Astrocyte of the spinal cord (primary cell): ENCODE results near the gene MCCD1.
A peak's percentile ranks its signal among the peaks of the same experiment; 100 is the strongest.

ENCODE experiments used
- DNase-seq: peaks from one replicate; pipeline ENCODE4 v3.0.0; 2011; ENCODE audit warnings: low read depth, low spot score
- H3K4me3 ChIP-seq: 2 replicates; pipeline ENCODE4 v1.5.1; 2011; ENCODE audit warnings: low read depth, mild to moderate bottlenecking, low read length, moderate library complexity
- in situ Hi-C: cut with HindIII; loops from 2 replicates; pipeline ENCODE4 v1.10.0; 2017; ENCODE audit warnings: low sequenced_read_pairs
- TF ChIP-seq, protein P1 (sequence below): IDR thresholded peaks from 2 replicates; pipeline ENCODE4 v1.5.1; 2012; ENCODE audit warnings: low read depth, mild to moderate bottlenecking, low read length, inconsistent platforms

The MCCD1 gene

DNA sequence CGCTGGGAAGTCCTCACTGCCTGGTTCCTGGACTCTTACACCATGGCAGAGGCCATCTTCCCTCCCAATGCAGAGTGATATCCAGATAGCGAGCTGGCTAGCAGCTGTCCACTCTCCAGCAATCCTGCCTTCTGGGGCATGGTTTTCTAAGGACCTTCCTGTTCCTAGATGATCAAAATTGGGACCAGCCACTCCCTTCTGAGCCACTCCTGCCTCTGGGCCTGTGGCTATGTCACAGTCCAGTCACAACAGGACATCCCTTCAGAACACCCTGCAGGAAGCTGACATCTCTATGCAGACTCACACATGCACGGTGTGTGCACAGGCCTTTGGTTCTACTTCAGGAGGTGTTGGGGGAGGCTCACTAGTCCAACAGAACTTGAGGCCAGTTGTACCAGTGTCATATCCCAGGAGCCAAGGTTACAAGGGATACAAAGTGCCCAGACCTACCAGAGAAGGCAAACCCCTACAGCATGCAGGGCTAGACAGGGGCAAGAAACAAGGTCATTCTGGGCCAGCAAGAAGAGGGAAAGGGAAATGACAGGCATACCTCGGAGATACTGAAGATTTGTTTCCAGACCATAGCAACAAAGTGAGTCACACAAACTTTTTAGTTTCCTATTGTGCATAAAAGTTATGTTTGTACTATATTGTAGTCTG, 2.7 kb upstream of the MCCD1 start:
- TF ChIP-seq, protein P1, sequence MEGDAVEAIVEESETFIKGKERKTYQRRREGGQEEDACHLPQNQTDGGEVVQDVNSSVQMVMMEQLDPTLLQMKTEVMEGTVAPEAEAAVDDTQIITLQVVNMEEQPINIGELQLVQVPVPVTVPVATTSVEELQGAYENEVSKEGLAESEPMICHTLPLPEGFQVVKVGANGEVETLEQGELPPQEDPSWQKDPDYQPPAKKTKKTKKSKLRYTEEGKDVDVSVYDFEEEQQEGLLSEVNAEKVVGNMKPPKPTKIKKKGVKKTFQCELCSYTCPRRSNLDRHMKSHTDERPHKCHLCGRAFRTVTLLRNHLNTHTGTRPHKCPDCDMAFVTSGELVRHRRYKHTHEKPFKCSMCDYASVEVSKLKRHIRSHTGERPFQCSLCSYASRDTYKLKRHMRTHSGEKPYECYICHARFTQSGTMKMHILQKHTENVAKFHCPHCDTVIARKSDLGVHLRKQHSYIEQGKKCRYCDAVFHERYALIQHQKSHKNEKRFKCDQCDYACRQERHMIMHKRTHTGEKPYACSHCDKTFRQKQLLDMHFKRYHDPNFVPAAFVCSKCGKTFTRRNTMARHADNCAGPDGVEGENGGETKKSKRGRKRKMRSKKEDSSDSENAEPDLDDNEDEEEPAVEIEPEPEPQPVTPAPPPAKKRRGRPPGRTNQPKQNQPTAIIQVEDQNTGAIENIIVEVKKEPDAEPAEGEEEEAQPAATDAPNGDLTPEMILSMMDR = no peak
- no peak overlapping the region for H3K4me3 ChIP-seq
- DNase-seq = peak; percentile 18
- in situ Hi-C loops = no loop called here

DNA sequence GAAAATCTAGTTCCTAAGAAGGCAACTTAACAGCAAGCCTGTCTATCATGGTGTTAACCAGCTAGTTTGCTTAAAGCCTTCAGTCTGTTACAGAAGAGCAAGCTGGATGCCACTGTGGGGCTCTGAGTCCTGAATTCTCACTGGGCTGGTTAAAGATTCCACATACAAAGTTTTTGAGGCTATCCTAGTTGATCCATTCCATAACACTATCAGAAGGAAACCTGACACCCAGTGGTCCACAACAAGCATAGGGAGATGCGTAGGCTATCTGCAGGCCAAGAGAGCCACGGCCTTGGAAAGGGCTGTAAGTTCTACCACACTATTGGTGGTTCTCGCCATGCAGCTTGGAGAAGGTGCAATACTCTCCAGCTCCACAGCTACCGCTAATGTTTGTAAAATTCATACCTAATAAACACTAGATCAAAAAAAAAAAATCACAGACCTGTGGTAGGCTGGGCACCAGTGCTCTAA, 420 bp upstream of the MCCD1 start:
- no peak for DNase-seq
- TF ChIP-seq, protein P1 = no peak
- H3K4me3 ChIP-seq = no peak overlapping the region
- in situ Hi-C loops = no loop called here

DNA sequence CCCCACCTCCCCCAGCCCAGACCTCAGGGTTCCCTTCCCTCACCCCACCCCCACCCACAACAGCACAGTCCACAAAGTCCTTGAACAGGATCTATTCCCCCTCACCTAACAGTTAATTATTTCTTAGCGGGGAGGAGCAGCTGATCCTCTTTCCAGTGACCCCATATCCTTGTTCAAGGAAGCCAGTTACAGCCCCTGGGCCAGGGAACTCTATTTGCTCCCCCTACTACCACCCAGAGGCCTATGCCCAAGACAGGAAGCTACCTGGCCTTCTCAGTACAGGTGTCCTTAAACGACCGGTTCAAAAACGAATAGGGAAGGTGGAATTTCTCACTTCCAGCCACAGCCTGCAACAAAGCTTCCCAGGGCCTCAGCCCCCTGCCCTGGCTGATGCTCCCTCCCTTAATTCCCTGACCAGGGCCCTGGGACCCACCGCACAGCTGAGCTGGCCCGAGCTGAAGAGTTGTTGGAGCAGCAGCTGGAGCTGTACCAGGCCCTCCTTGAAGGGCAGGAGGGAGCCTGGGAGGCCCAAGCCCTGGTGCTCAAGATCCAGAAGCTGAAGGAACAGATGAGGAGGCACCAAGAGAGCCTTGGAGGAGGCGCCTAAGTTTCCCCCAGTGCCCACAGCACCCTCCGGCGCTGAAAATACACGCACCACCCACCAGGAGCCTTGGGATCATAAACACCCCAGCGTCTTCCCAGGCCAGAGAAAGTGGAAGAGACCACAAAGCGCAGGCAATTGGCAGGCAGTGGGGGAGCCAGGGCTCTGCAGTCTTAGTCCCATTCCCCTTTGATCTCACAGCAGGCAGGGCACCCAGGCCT, 778 bp downstream of the MCCD1 start:
- TF ChIP-seq, protein P1 = no peak
- in situ Hi-C loops = no loop called here
- no peak for DNase-seq
- no peak overlapping the region for H3K4me3 ChIP-seq

DNA sequence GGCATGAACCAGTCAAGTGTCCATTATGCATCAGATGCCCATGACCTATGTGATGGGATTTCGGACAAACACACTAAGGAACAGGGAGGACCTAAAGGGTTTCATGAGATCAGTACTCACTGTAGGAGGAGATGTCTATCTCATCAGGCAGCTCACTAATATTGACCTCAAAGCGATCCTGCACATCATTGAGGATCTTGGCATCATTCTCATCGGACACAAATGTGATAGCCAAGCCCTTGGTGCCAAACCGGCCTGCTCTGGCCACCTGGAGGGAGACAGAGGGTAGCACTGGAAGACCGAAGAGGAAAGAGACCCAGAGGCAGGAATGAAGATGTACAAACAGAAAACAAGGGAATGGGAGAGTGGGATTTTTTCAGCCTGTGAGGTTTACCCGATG, 1.9 kb downstream of the MCCD1 start:
- no peak for DNase-seq
- TF ChIP-seq, protein P1 = no peak
- in situ Hi-C loops = no loop called here
- H3K4me3 ChIP-seq = no peak overlapping the region

DNA sequence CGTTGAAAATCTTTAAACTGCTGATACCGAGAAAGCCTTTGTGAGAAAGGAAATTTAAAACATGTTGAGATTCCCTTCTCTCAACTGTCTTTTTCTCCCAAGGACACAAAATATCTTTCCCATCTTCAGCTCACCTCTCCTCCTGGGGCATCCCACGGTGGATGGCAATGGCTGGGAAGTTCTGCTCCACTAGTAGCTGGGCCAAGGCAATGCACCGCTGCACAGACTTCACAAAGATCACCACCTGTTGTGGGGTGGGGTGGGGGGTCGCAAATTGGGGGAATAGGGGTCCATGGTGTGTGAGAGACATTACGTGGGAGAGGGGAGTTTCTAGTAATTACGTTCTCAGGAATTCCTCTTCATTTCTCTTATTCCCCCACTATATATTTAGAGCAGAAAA, 2.4 kb downstream of the MCCD1 start:
- TF ChIP-seq, protein P1 = no peak
- H3K4me3 ChIP-seq = no peak overlapping the region
- DNase-seq = no peak
- in situ Hi-C loops = no loop called here

DNA sequence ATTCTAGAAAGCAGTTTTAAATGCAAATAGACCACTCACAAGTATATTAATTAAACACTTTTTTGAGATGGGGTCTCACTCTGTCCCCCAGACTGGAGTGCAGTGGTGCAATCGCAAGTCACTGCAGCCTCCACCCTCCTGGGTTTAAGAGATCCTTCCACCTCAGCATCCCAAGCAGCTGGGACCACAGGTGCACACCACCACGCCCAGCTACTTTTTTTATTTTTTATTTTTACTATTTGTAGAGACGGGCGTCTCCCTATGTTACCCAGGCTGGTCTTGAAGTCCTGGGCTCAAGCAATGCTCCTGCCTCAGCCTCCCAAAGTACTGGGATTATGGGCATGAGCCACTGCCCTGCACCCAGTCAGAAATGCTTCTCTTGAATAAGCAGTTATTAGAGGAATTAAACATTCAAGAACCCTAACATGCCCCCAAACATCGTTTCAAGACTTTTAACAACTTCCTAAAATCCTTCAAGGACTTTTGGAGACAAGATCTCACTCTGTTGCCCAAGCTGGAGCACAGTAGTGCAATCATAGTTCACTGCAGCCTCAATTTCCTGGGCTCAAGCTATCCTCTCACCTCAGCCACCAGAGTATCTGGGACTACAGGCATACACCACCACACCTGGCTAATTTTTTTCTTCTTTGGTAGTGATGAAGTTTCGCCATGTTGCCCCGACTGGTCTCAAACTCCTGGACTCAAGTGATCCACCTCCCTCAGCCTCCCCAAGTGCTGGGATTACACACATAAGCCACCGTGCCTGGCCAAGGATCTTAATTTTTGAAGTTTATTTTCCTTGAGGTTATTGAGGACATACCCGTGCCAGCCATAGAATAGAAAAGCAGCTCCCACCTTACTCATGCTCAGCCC, 3.2 kb downstream of the MCCD1 start:
- TF ChIP-seq, protein P1 = no peak
- DNase-seq = no peak
- in situ Hi-C loops = no loop called here
- H3K4me3 ChIP-seq = no peak overlapping the region
